Panc1 (cell line): ENCODE measurements around the gene FBRSL1.

ENCODE experiments used
- CTCF ChIP-seq: fragments of 450-650 bp; IDR thresholded peaks from 2 replicates; pipeline ENCODE4 v1.5.1; 2017; ENCODE audit warnings: mild to moderate bottlenecking
- POLR2AphosphoS5 ChIP-seq: IDR thresholded peaks from 2 replicates; pipeline ENCODE4 v1.6.1; 2012; ENCODE audit warnings: mild to moderate bottlenecking, low read depth, low read length, moderate library complexity
- REST ChIP-seq, 2 experiments: IDR thresholded peaks; 2 replicates each; pipeline ENCODE4 v1.6.1; 2011 to 2012; ENCODE audit warnings: low read depth in 2 of 2, control low read depth in 1 of 2, low read length in 1 of 2, mild to moderate bottlenecking in 1 of 2, moderate library complexity in 1 of 2; ENCODE audit not compliant: insufficient read depth in 1 of 2
- SIN3A ChIP-seq: IDR thresholded peaks from 2 replicates; pipeline ENCODE4 v1.6.1; 2012; ENCODE audit warnings: low read depth, mild to moderate bottlenecking, low read length, moderate library complexity, borderline replicate concordance; ENCODE audit not compliant: insufficient read depth
- TCF7L2 ChIP-seq: IDR thresholded peaks from 2 replicates; pipeline ENCODE4 v1.6.1; 2011; ENCODE audit warnings: mild to moderate bottlenecking, low read depth, low read length, inconsistent platforms

GRCh38 chr12:132456944-132457495 lies 32.9 kb upstream of the FBRSL1 start:
- no peak for TF ChIP-seq CTCF
- no peak for TF ChIP-seq REST (IDR thresholded peaks at IDR 0.05; ENCODE audit: insufficient read depth in 1 of 2, low read depth in 2 of 2, low read length in 1 of 2)
- TF ChIP-seq POLR2AphosphoS5 = no peak
- TF ChIP-seq TCF7L2 = no peak
- TF ChIP-seq SIN3A = no peak
